ENCODE measurements around the gene TARS2.

TARS2 gene

DNA sequence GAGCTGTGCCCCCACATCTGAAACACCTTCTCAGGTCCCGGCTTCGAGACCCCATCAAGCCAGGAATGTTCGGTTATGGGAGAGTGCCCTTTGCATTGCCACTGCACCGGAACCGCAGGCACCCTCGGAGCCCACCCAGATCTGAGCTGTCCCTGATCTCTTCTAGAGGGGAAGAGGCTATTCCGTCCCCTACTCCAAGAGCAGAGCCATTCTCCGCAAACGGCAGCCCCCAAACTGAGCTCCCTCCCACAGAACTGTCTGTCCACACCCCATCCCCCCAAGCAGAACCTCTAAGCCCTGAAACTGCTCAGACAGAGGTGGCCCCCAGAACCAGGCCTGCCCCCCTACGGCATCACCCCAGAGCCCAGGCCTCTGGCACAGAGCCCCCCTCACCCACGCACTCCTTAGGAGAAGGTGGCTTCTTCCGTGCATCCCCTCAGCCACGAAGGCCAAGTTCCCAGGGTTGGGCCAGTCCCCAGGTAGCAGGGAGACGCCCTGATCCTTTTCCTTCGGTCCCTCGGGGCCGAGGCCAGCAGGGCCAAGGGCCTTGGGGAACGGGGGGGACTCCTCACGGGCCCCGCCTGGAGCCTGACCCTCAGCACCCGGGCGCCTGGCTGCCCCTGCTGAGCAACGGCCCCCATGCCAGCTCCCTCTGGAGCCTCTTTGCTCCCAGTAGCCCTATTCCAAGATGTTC lies 66.3 kb downstream of the TARS2 start:
- in situ Hi-C loops (cut with MboI; ENCODE audit: low sequenced_read_pairs), result no loop called here

- in situ Hi-C loops (cut with MboI; ENCODE audit: low sequenced_read_pairs), result no loop called here
Measured at GRCh38 chr1:150554086-150554452, 66.8 kb downstream of the TARS2 start.

DNA sequence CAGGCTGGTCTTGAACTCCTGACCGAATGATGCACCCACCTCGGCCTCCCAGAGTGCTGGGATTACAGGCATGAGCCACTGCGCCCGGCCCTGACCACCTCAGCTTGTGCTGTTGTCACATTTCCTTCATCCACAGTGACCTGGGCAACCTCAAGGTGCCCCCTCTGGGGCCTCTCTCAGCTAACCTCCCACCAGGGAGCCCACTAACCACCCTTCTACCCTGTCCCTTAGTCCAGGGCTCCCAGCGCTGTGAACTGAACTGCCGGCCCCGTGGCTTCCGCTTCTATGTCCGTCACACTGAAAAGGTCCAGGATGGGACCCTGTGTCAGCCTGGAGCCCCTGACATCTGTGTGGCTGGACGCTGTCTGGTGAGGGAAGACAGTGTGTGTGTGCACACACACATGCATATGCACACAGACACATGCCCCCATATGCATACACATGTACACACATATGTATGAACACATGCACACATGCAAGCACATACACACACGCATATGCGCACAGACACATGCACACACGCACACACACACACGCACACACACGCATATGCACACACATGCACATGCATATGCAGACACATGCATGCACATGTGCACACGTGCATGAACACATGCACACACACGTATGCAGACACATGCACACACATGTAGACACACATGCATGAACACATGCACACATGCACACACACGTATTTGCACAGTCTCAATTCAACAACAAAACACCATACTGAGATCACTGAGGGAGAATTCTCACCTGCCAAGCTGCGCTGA lies 68.2 kb downstream of the TARS2 start:
- in situ Hi-C loops (cut with MboI; ENCODE audit: low sequenced_read_pairs), result no loop called here

- in situ Hi-C loops (cut with MboI; ENCODE audit: low sequenced_read_pairs), result no loop called here
Measured at GRCh38 chr1:150555971-150556865, 69.0 kb downstream of the TARS2 start.

- in situ Hi-C loops (cut with MboI; ENCODE audit: low sequenced_read_pairs), result no loop called here
Measured at GRCh38 chr1:150557065-150557600, 69.9 kb downstream of the TARS2 start.
